Activated CD4-positive, alpha-beta T cell treated with anti-CD3 and anti-CD28 coated beads, Interleukin-2, amount 50 U/mL, for 24 hours (primary cell): ENCODE measurements around the gene ALDOB.

Experiments used
- DNase-seq, 2 donors: peaks; one replicate each; pipeline ENCODE4 v3.0.0-alpha.2; 2020; ENCODE audit warnings: low read depth in 1 of 2, low spot score in 1 of 2

The ALDOB gene

DNA sequence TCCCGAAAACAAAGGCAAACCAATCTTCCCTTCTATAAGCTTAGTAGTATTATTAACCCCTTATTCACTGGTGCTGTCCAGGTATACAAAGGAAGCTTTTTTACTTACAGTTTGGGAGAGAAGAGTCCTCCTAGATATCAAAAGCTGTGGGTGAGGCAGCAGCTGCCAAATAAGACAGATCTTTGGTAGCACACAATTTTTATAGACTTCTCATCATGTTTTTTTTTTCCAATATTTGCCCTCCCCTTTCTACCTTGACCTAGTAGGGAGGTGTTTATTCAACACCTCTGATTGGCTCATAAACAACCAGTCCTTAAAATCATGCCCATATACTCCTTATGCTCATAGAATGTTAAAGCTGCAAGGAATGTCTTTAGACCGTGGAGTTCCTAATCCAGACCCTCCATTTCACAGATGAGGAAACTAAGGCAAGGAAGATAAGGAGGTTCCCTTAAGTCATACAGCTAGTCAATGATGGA lies at the start of gene ALDOB:
ALDOB (minus strand) TSS at position 174 of the 479 bp plus-strand sequence. CDS start 4,887 bp downstream, outside the sequence.
- DNase-seq, result no peak

DNA sequence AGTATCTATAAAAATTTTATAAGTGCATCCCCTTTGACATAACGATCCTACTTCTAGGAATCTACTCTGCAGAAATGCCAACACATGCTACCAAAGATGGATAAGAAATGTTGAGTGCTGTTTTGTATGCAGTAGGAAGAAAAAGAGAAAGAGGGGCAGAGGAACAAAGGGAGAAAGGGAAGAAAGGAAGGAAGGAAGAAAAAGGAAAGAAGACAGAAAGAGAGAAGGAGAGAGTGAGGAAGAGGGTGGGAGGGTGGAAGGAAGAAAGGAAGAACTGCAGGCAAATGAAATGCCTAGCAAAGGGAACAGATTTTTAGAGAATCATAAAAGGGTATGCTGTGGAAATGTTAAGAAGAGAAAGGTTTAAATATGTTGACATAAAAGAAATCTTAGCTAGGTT lies 48.5 kb upstream of the ALDOB start:
- DNase-seq, result no peak

DNA sequence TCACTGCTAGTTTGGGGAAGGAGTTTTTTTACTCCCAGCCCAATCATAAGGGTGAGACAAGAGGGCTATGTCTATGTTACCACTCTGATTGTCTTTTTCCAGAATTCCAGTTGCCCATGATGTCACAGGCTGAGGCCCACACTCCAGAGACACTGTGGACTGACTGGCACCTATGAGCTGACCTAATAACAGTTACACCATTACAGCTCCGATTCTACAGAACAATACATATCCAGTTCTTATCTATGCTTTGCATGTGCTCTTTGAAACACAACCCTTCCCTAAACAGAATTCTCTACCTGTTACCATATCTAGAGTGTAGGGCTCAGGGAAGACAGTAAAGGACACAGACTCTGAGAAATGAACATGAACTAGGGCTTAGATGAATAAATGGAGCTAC lies 45.7 kb upstream of the ALDOB start:
- DNase-seq, result no peak

DNA sequence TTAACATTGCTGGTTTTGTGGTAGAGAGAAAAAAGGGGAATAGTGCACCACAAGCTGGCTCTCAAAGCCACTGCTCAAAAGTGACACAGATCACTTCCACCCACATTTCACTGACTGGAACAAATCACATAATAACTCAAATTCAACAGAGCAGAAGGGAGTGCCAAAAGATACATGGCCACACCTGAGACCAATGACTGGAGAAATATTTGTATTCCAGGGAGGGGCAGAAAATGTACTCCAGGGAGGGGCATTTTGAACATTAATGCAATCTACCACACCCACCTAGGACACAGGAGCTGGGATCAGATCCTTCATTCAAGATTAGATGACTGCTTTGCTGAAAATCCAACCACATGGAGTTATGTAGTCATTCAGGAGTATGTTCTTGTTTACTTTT lies 44.8 kb upstream of the ALDOB start:
- DNase-seq, result no peak

DNA sequence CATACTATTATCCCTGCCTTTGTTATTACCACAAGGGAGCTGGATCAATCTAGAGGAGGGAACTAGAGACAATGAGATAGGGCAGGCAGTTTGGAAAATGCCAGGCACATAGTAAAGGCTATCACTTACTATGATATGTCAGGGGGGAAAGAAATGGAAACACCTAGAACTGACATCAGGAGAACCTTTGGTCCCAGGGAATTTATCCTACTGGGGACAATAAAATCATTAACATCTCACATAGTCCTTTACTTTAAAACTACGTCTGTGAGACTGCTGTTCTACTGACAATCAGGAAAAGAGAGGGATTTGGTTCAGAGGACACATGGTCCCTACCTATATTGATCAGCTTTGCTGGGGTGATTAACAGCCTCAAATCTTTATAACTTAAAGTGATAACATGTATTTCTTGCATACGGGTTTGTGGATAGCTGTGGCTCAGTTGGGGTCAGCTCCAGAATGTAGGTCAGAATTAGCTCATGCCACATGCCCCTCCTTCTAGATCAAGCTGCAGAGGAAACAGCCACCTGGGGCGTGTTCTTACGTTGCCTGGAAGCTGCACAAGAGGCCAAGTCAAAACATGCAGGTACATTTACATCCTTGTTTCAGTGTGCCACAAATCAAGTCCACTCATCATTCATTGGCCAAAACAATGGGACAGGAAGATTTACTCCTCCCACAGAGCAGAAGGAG lies 43.9 kb upstream of the ALDOB start:
- DNase-seq, result no peak

DNA sequence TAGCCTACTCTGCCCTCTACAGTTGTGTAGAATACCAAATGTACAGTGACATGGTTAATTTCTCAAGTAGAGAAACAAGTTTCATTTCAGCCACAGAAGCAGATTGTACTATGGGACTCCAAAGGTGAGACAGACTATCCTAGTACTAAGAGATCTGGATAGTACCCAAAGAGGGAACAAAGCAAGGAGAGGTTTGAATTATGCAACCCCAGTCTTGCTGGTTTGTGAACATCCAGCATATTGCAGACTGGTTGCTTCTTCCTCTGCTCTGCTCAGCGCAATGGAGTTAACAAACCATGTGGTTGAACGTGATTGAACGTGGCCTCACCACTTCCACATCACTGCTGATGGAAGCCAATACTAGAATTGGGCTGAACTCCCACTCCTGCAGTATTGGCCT lies 43.3 kb upstream of the ALDOB start:
- no peak for DNase-seq

DNA sequence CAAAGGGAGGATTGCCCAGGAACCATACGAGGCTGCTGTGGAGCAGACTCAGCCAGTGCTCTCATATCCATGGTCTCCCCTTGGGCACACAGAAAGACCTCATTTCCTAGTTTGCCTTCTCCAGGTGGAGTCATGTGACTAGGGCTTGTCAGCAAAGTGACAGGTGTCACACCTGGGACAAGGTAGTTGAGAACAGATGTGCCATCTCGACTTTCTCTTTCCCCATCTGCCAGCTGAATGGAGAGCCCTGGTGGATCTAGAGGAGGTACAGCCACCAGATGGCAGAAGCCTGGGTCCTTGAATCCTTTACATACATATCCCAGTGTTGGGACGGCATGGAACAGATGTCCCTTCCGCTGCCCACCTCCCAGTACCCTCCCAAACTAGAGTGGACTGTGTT lies 42.9 kb upstream of the ALDOB start:
- no peak for DNase-seq

DNA sequence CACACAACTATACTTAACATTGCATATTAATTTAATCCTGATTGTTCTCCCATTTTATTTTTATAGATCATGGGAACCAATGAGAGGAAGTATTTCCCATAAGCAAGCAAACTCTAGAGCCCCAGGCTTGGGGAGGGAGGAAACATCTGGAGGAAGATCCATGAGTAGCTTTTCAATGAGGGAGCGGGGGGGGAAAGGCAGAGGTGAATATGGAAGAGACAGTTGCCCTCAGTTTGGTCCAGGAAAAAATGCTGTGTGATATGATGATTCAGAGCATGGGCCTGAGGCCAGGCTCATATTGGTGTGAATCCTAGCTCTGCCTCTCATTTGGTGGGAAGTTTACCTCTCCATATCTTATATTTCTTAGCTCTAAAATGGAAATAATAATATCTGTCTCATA lies 42.2 kb upstream of the ALDOB start:
- no peak for DNase-seq

DNA sequence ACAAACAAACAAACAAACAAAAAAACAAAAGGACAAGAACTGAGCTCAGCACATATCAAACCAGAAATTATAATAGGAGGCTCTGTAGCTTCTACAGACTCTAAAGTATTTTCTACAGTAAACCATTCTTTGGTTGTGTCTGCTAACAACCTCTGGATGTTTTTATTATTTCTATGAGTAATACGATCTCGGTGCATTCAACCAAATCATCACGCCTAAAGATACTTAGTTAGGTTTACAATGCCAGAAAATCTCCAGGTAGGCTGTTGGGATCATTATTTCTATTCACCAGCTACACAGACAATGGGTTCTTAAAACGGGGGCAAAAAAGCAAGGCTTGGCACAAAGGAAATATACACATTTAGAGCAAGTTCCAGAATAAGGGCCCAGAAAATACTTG lies 41.6 kb upstream of the ALDOB start:
- DNase-seq, result no peak

DNA sequence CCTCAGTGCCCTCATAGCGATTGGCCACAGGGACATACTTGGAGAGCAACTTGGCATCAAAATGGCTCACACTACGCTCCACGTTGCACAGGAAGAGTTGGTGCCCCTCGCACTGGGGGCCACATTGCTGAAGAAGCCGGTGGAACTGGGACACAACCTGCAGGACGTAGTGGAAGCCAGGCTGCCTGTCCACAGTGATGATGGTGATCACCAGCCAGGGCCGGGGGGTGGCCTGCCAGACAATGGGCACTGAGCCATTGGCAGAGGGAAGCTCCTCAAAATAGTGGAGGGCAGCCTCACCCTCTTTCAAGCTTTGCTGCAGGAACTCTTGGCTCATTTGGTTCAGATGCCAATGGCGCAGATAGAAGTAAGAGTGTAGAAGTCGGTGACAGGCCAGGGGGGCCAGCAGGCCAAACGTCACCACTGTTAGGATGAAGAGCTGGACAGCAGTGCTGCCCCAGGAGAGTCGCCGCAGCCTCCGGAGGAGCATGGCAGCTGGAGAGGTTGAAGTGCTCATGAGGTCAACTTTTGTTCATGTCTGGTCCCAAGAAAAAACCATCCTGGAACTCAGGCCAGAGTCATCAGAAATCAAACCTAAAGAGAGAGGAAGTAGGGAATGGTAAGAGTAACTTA lies 41.1 kb upstream of the ALDOB start:
- DNase-seq, result no peak

DNA sequence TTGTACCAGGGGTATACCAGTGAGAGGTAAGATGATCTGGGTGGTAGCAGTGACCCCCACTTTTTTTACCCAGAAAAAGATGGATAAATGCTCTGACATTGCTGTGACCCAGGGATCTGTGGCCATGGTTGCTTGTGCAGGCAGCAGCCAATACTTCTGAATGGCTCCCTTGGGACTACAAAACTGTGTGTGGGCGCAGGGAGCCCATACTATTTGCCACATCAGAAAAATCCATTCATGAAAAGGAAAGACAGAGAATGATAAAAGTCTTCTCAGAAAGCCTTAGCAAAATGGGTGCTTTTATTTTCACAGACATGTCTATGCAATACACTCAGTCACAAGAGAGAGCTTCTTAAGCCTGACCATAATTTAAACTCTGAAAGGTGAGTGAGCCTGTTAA lies 37.3 kb upstream of the ALDOB start:
- no peak for DNase-seq

DNA sequence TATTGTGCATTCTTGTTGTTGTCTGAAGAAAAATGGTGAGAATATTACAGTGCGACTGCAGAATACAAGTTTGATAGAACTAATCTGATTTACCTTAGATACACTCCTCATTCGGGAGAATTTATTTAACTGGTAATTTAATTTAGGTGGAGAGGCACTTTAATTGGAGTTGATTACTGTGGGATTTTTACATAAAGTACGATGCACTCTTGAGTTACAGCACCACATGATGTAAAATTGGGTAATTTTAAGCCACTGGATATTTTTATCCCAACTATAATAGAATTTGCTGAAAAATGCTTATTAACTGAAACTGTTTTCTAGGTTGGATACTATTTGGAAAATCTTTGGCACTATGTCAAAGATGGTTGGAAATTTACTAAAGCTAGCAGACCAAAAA lies 35.4 kb upstream of the ALDOB start:
- no peak for DNase-seq

DNA sequence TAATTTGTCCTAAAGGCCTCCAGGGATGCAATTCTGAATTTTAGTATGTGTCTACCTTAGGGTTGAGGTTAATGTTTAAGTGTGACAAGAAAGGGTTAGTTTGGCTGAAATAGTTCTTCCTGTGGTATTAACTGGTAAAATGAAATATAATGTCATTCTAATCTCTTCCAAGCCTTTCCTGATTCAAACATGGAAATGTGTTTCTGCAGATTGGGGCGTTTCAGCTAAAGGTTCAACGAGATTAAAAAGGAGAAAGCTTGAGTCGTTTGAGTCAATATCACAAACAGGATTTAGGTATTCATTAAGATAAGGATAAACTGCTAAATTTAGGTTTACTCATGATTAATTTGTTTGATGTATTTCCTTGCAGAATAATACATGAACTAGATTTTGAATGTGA lies 34.4 kb upstream of the ALDOB start:
- DNase-seq, result no peak

DNA sequence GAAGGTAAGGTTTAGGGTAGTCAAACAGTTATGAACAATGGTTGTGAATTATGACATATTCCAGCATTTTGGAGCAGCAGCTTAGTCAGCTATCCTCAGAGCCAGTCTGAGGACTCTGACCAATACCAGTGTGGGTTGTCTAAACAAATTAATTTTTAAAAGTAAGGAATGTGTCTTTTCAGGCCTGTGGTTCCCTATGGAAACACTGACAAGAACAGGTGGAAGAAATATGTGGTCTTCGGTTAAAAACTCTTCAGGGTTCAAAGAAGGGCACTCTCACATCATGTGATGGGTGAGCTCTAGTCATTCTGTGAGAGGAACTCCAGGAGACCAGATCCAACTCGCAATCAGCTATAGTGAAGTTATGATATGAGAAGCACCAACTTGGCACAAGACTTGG lies 33.5 kb upstream of the ALDOB start:
- no peak for DNase-seq

DNA sequence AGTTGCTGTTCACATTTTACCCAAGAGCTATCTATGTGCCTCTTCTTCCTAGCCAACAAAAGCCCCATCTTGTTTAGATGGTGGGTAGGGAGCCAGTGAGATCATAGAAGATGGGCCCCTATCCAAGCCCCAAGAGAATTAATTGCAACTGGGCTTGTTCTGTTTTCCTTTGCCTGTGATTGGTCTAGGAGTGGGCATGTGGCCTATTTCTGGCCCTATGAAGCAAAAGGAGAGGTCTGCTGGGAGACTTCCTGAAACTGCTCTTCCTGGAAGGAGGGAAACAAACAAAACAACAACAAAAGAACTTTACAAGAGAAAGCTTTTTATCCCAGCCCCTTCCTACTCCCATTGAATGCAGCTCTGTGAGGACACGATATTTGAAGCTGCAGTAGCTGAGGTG lies 32.5 kb upstream of the ALDOB start:
- no peak for DNase-seq

DNA sequence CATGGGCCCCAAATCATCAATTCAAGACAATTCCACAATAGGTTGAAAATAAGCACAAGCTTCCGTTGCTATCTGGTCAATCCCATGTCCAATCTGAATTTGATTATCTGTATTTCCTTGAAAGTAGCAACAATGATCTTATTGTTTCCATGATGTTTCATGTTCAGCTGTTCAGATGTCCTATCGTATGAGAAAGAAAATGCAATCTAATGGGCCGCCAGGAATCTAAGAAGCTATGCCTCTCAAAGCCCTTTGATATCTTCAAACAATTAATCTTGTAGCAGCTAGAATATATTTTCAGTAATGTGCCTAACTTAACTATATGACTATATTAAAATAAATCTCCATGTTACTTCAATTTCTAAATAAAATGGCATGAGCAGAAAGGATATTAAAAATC lies 32.1 kb upstream of the ALDOB start:
- no peak for DNase-seq

DNA sequence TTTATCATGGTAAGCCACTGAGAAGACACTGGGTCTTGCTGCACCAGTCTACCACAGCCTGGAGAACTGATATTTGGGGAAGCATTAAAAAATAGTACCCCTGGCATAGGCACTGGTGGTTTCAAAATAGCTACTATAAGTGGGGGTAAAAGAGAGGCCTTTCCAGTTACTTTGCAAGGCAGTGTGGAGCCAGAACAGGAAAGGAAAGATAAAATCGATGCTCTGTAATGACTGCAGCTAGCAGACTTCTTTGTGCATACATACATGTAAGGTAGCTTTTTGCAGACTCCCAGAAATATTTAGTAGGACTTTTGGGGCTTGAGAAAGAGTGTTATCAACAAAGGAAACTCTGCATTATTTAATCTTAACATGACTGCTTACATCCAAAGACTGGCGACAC lies 31.3 kb upstream of the ALDOB start:
- no peak for DNase-seq

DNA sequence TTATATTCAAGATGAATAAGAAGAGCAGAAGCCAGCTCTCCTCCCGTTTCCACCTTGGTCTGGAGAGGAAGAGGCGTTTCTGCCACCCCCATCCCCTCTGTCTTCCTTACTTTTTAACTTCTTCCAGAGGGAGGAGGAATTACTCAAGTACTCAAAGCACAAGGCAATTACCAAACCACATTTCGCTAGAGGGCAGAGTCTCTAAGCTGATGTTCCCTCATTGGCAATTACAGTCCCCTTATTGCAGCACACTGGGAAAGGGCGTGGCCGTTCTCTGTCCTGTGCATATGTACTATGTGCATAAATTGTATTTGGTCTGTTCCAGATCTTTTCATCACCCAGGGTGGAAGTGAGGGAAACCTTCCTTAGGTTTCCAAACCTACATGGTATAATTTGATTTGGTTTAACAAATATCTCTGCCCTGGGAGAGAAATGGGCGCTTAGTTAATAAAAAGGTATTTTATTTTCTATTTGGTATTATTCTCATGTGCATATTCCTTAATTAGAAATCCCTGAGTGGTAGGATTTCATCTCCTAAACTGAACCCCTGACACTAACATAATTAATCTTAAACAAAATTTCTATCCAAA lies 29.8 kb upstream of the ALDOB start:
- no peak for DNase-seq

DNA sequence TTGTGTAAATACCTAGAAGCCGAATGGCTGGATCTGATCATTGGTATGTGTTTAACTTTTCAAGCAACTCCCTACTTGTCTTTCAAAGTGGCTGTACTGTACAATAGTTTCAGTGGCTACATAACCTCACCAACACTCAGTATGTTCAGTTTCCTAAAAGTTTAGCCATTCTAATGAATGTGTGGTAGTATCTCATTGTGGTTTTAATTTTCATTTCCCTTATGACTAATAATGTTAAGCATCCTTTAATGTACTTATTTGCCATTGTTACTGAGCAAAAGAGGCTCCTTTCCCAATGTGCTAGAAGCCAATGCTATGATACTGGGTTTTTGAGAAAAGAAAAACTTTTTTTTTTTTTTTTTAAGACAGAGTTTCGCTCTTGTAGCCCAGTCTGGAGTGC lies 27.8 kb upstream of the ALDOB start:
- no peak for DNase-seq

DNA sequence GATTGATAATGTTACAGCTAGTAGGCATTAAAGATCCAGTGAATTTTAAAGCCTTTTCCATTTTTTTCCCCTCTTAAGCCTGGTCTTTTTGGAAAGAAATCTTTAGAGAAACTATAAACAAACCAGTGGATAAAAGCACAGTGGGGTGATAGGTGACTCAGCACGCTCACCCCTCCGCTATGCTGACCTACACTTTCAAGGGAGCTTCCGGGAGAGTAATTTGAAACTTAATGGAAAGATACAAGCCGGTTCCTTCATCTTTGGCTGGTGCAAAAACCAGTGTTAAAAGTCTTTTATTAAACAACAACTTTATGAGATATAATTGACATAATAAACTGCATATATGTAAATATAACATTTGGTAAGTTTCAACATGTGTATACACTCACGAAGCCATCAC lies 27.0 kb upstream of the ALDOB start:
- no peak for DNase-seq

DNA sequence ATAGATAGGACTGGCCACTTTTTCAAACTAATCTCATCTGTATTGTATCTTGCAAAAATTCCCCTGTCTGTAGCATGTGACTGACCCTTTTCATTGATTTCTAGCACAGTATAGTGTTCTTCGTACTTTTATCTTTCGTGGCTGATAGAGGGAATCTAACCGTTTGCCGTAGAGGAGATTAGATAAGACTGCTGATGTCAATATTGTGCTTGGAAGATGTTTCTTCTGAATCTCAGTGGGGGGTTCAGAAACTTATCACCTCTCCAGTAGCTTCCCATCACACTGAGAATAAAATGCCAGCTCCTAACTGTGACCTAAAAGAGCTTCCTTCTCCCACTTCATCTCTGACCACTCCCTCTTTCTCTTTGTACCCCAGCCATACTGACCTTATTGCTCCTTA lies 25.4 kb upstream of the ALDOB start:
- no peak for DNase-seq

DNA sequence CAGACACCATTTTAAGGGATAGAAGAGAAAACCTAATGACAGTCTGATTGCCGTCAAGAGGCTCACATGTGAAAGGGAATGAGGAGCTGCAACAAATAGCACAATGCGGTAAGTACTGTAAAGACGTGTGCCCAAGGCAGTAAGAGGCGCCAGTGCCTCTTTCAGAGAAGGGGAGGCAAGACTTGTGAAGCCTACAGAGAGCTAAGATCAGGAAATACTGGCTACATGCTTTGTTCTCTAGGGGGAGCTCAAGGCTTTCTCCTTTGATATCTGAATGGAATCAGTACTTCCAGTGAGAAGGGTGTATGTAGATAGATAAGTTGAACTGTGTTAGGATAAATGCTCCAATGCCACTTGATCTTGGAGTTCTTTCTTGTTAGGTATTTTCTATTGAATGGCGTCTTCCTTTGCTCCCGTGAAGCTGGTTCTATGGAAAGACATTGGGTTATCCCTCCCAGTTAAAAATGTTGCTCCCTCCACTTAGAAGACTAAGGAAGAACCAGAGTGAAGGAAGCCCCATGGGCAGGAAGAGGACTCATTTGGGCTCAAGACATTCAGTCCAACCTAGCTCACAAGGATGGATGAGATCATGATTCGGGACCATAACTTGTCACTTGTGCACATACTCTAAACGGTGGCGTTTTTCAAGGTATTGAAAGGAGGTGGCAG lies 23.5 kb upstream of the ALDOB start:
- no peak for DNase-seq
